GM12874 (cell line): ENCODE results near the gene FJX1.

Source experiments
- CTCF ChIP-seq: IDR thresholded peaks from 2 replicates; pipeline ENCODE4 v1.5.1; 2011; ENCODE audit warnings: low read depth, mild to moderate bottlenecking, control low read depth, low read length, moderate library complexity; ENCODE audit not compliant: insufficient read depth

Gene FJX1

GRCh38 chr11:35608502-35608901 is 9.8 kb upstream of the FJX1 start:
- no peak for TF ChIP-seq CTCF

GRCh38 chr11:35609656-35610055 is 8.6 kb upstream of the FJX1 start:
- no peak for TF ChIP-seq CTCF

GRCh38 chr11:35610631-35611030 is 7.6 kb upstream of the FJX1 start:
- no peak for TF ChIP-seq CTCF

GRCh38 chr11:35611741-35612140 is 6.5 kb upstream of the FJX1 start:
- TF ChIP-seq CTCF = no peak

- no peak for TF ChIP-seq CTCF
These were observed 3.2 kb upstream of the FJX1 start for GRCh38 chr11:35614939-35615569.

DNA sequence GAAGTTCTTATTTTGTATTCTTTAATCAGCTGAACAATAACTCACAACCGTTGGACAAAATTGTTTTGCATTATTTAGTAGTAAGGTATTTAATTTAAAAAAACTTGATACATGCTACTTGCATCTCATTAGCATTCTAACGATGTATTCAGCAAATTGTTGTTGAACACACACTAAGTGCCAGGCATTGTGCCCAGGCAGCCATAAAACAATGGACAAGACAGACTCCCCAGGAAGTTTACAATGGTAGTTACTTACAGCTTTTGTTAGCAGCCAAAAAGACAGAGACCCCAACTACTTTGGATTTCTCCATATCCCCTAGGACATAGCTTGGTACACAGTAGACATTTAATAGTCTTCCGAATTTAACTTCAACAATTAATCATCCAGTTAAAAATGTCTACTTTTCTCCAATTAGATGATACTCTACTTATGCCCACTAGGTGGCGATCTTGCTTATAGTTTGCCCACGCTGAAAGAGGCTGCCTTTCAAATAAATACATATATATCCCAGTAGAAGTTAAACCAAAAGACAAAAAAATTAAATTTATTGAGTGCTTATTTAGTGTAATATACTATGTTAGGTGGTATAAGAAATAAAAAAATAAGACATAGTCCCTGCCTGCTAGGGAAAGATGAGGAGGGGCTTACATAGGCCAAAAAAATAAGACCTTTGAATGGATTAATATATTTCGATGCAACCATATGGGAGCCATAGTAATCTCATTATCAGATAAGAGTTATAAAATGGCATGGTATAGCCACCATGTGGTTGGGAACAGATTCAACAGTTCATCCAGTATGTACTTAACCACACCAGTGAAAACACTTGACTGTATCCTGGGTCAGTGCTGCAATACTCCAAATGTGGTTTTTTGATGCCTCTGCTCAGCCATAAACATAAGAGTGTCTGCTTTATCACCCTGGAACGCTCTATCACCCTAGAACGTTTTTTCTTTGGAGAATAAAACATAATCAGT is 2.0 kb upstream of the FJX1 start:
- peak; percentile 26; the same call in 1 of the 2 replicates for TF ChIP-seq CTCF

DNA sequence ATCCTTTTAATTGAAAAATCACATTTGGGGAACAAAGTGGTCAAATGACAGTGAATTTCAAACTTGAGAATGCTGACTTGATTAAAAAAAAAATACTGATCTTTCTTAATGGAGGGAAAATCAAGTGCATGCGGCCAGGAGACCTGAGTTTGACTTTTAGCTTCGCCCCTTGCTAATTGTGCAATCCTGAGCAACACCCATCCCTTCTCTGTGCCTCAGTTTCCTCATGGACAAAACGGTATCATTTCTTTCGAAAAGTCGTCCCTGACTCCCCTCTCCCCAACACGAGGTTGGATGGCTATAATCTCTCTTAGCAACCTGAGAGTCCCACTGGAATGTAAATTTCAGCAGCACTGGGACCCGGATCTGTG is 959 bp upstream of the FJX1 start:
- no peak for TF ChIP-seq CTCF
